Medulla oblongata (tissue), 1 donor: ENCODE data around the gene ASRGL1.

Experiments used
- DNase-seq: peaks from one replicate; pipeline ENCODE4 v3.0.0-alpha.2; 2015; ENCODE audit errors: extremely low spot score

ASRGL1 gene

GRCh38 chr11:62413060-62413696 is 75.9 kb downstream of the ASRGL1 start:
- no peak for DNase-seq

GRCh38 chr11:62416596-62416995 is 79.3 kb downstream of the ASRGL1 start:
- DNase-seq = no peak

- DNase-seq = no peak
These were observed 80.9 kb downstream of the ASRGL1 start for GRCh38 chr11:62418136-62418535.

GRCh38 chr11:62418733-62419132 is 81.5 kb downstream of the ASRGL1 start, which contains the start of gene SCGB1A1:
TSS of gene SCGB1A1 (plus strand) at chr11:62419033. CDS start at chr11:62419096, 63 bp downstream.
- DNase-seq = no peak

- DNase-seq = peak; percentile 76
These were observed 82.2 kb downstream of the ASRGL1 start for GRCh38 chr11:62419314-62419929.

GRCh38 chr11:62419943-62420342 is 82.7 kb downstream of the ASRGL1 start:
- DNase-seq = no peak

GRCh38 chr11:62420882-62421281 is 83.6 kb downstream of the ASRGL1 start:
- no peak for DNase-seq

GRCh38 chr11:62421996-62422395 is 84.7 kb downstream of the ASRGL1 start:
- DNase-seq = no peak

- DNase-seq = no peak
These were observed 85.8 kb downstream of the ASRGL1 start for GRCh38 chr11:62423012-62423411.

GRCh38 chr11:62427630-62428233 is 90.5 kb downstream of the ASRGL1 start:
- no peak for DNase-seq

GRCh38 chr11:62428871-62429560 is 91.8 kb downstream of the ASRGL1 start:
- no peak for DNase-seq

- no peak for DNase-seq
These were observed 93.2 kb downstream of the ASRGL1 start for GRCh38 chr11:62430425-62430824.

GRCh38 chr11:62431171-62431901 is 94.1 kb downstream of the ASRGL1 start:
- no peak for DNase-seq

- DNase-seq = no peak
These were observed 95.4 kb downstream of the ASRGL1 start for GRCh38 chr11:62432695-62433094.

- DNase-seq = peak; percentile 39
These were observed 96.1 kb downstream of the ASRGL1 start for GRCh38 chr11:62433141-62433903.

GRCh38 chr11:62433904-62434276 is 96.6 kb downstream of the ASRGL1 start:
- no peak for DNase-seq

GRCh38 chr11:62435846-62436660 is 98.8 kb downstream of the ASRGL1 start:
- peak; percentile 67 for DNase-seq

GRCh38 chr11:62437616-62438015 is 100.4 kb downstream of the ASRGL1 start:
- DNase-seq = no peak

- no peak for DNase-seq
These were observed 101.4 kb downstream of the ASRGL1 start for GRCh38 chr11:62438641-62439040.
